Esophagus squamous epithelium (tissue), 4 donors: ENCODE data around the gene HACD2.

Experiments
- POLR2A ChIP-seq, 4 donors: fragments of 450-650 bp; IDR thresholded peaks; one replicate each; pipeline ENCODE4 v1.6.1; 2017; ENCODE audit warnings: antibody characterized with exemption in 4 of 4, mild to moderate bottlenecking in 4 of 4, moderate library complexity in 3 of 4
- TF ChIP-seq, protein P1 (sequence below), 6 experiments: fragments of 450-650 bp in 4 of 6; fragments of 200-600 bp in 2 of 6; sonication (generic) in 2 of 6; IDR thresholded peaks; one replicate each; pipeline ENCODE4 v1.5.1; 2016 to 2019; ENCODE audit warnings: antibody characterized with exemption in 6 of 6, mild to moderate bottlenecking in 4 of 6, moderate library complexity in 4 of 6

DNA sequence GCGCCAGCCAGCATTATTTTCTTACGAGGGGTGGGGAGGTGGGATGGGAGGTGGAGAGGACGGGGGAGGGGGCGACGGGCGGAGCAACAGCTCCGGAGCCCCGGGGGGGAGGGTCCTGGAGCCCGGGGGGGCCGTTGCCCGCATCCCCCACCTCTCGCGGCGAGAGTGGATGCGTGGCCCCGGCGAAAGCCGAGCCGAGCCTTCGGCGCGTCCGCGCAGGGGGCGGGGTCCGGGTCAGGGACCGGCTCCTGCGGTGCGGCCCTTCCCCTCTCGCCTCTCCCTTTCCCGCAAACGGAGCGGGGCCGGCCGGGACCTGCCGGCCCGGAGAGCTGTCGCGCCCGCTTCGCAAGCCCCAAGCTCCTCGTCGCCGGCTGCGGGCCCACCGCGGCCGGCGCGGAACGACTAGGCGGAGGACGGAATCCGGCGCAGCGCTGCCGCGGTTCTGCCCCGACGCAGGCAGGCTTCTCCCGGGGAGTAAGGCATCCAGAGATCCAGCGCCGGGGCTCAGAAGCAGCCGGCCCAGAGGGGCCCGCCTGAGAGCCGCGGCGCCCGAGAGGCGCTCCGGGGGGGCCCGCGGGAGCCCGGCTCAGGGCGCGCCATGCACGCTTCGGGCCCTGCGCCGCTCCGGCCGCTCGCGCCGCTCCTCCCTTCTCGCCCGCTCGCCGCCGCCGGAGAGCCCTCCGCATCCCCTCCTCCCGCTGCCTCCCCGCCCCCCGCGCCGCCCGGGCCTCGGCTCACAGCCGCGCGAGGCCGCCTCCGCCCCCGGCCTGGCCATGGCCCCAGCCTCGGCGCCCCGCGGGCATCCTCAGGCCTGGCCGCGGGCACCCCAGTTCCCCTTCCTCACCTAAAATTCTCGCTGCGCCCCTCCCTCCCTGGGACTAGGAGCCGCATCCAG lies 135.5 kb downstream of the HACD2 start:
- TF ChIP-seq POLR2A (IDR thresholded peaks at IDR 0.05), result peak in 1 of 4 donors; percentile 13
- TF ChIP-seq, protein P1, sequence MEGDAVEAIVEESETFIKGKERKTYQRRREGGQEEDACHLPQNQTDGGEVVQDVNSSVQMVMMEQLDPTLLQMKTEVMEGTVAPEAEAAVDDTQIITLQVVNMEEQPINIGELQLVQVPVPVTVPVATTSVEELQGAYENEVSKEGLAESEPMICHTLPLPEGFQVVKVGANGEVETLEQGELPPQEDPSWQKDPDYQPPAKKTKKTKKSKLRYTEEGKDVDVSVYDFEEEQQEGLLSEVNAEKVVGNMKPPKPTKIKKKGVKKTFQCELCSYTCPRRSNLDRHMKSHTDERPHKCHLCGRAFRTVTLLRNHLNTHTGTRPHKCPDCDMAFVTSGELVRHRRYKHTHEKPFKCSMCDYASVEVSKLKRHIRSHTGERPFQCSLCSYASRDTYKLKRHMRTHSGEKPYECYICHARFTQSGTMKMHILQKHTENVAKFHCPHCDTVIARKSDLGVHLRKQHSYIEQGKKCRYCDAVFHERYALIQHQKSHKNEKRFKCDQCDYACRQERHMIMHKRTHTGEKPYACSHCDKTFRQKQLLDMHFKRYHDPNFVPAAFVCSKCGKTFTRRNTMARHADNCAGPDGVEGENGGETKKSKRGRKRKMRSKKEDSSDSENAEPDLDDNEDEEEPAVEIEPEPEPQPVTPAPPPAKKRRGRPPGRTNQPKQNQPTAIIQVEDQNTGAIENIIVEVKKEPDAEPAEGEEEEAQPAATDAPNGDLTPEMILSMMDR (IDR thresholded peaks at IDR 0.05), result no peak
